ENCODE results near the gene LSAMP. TPM values are rescaled to one million over a fixed set of nuclear protein-coding genes. Genes with fewer than 3 reads are reported as not detected.

The LSAMP gene
- total and polyA plus RNA-seq, 2 of the 13 experiments (the other 11 are each of a cell fraction or from before 2014, with no cell fraction given) = not detected

DNA sequence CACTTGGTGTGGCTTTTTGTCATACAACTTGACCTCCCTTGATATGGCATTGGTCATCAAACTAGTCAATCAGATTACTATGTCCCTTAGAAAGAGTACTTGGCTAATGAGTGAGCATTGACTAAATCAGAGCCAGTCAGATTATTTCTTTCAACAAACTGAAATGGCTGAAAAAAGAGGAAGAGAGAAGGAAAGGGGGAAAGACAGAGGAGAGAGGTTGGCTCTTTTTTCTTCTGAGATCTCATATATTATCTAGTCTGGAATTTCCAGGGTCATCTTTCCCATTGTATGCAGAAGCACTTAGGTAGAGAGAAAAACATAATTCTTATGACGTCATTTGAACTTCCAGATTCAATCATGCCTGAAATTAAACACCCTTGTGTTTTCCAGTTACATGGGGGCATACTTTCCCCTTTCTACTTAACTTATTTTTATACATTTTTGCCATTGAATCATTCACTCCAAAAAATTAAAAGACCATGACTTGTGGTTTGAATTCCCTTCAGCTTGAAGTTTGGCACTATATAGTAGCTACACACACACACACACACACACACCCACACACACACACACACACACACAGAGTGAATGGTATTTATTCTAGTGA, 387.8 kb downstream of the LSAMP start:
- CTCF ChIA-PET (ENCODE audit: low intra/inter-chr PET ratio, low total read pairs) = no interaction called here
- intact Hi-C loops (cut with micrococcal nuclease; ENCODE audit: unreplicated experiment) = no loop called here

GRCh38 chr3:116056280-116056679, 389.0 kb downstream of the LSAMP start:
- Histone ChIP-seq H3K79me2 (ENCODE audit: insufficient read depth, low read length) (no peaks in the 10 kb centered on the region), H3K4me3 (replicated peaks in 1 of 3; ENCODE audit: insufficient read depth in 1 of 3, low read depth in 2 of 3, low read length in 3 of 3) (no peak overlapping the region), H4K20me1 (ENCODE audit: insufficient read depth, low read length) (no peaks in the 10 kb centered on the region), H2AFZ (ENCODE audit: low read length) (no peak overlapping the region), H3K36me3 (replicated peaks in 1 of 2; ENCODE audit: control insufficient read depth in 1 of 2, insufficient read depth in 2 of 2, low read length in 2 of 2) (no peaks in the 10 kb centered on the region), H3K27ac (ENCODE audit: extremely low read length, insufficient read depth, low read length) (no peak overlapping the region), H3K9ac (ENCODE audit: insufficient read depth, low read depth, low read length) (no peak overlapping the region), H3K4me1 (ENCODE audit: insufficient read depth, low read length) (no peaks in the 10 kb centered on the region), H3K4me2 (ENCODE audit: low read depth, low read length) (no peak overlapping the region), H3K9me3 (ENCODE audit: low read length) (no peaks in the 10 kb centered on the region), H3K27me3 (ENCODE audit: control insufficient read depth in 1 of 2, insufficient read depth in 2 of 2, low read length in 2 of 2) (no peaks in the 10 kb centered on the region)
- WGBS (ENCODE audit: low lambda C conversion rate) = 6% methylated on average over 2 of the region's 2 CpGs
- CTCF ChIA-PET (ENCODE audit: low intra/inter-chr PET ratio, low total read pairs) = no interaction called here
- TF ChIP-seq JUN (CRISPR knock-in tag; IDR thresholded peaks at IDR 0.05) = no peak
- TF ChIP-seq ZBTB49 (CRISPR knock-in tag; IDR thresholded peaks at IDR 0.05; ENCODE audit: borderline replicate concordance) = no peak
- no peak for TF ChIP-seq ZNF451 (CRISPR knock-in tag; IDR thresholded peaks at IDR 0.05)
- no peak for TF ChIP-seq ZNF138 (CRISPR knock-in tag; IDR thresholded peaks at IDR 0.05; ENCODE audit: low read depth)
- TF ChIP-seq TMF1 (CRISPR knock-in tag; IDR thresholded peaks at IDR 0.05; ENCODE audit: low read depth) = no peak
- no peak for TF ChIP-seq ZNF562 (CRISPR knock-in tag; IDR thresholded peaks at IDR 0.05; ENCODE audit: borderline replicate concordance)
- intact Hi-C loops (cut with micrococcal nuclease; ENCODE audit: unreplicated experiment) = no loop called here
- BruUV-seq (replicated peaks) = no TSS peak
- POLR2A ChIA-PET = no interaction called here
- ATAC-seq (no peak), DNase-seq (ENCODE audit: low spot score) (no peak), FAIRE-seq (no peak)
- in situ Hi-C loops (cut with HindIII; ENCODE audit: extremely low pct_ligation_motif_present, low pct_unique_long_range_greater_than_20kb) = no loop called here

More for the DNA sequence above, 387.8 kb downstream of the LSAMP start:
- Histone ChIP-seq H3K9ac (ENCODE audit: insufficient read depth, low read depth, low read length) (no peak overlapping the region), H3K4me2 (ENCODE audit: low read depth, low read length) (no peak overlapping the region), H2AFZ (ENCODE audit: low read length) (no peak overlapping the region), H3K27ac (ENCODE audit: extremely low read length, insufficient read depth, low read length) (no peak overlapping the region), H4K20me1 (ENCODE audit: insufficient read depth, low read length) (no peaks in the 10 kb centered on the region), H3K36me3 (replicated peaks in 1 of 2; ENCODE audit: control insufficient read depth in 1 of 2, insufficient read depth in 2 of 2, low read length in 2 of 2) (no peaks in the 10 kb centered on the region), H3K9me3 (ENCODE audit: low read length) (no peaks in the 10 kb centered on the region), H3K4me3 (replicated peaks in 1 of 3; ENCODE audit: insufficient read depth in 1 of 3, low read depth in 2 of 3, low read length in 3 of 3) (no peak overlapping the region), H3K27me3 (ENCODE audit: control insufficient read depth in 1 of 2, insufficient read depth in 2 of 2, low read length in 2 of 2) (no peaks in the 10 kb centered on the region), H3K79me2 (ENCODE audit: insufficient read depth, low read length) (no peaks in the 10 kb centered on the region), H3K4me1 (ENCODE audit: insufficient read depth, low read length) (no peaks in the 10 kb centered on the region)
- ATAC-seq (no peak), DNase-seq (ENCODE audit: low spot score) (no peak), FAIRE-seq (no peak)
- WGBS (ENCODE audit: low lambda C conversion rate) = 0% methylated on average over 1 of the region's 1 CpG
- peak; percentile 95 for TF ChIP-seq ATF7 (IDR thresholded peaks at IDR 0.05)
- no peak for TF ChIP-seq ATF7 (CRISPR knock-in tag; IDR thresholded peaks at IDR 0.05)
- TF ChIP-seq CSRNP1 (CRISPR knock-in tag; IDR thresholded peaks at IDR 0.05) = no peak
- peak; percentile 84 for TF ChIP-seq CREB1 (IDR thresholded peaks at IDR 0.05)
- no peak for TF ChIP-seq CREB1 (CRISPR knock-in tag; IDR thresholded peaks at IDR 0.05)
- POLR2A ChIA-PET = no interaction called here
- in situ Hi-C loops (cut with HindIII; ENCODE audit: extremely low pct_ligation_motif_present, low pct_unique_long_range_greater_than_20kb) = no loop called here
- BruUV-seq (replicated peaks) = no TSS peak

All from HepG2 (cell line).